ENCODE measurements around the gene CROT.

The CROT gene

DNA sequence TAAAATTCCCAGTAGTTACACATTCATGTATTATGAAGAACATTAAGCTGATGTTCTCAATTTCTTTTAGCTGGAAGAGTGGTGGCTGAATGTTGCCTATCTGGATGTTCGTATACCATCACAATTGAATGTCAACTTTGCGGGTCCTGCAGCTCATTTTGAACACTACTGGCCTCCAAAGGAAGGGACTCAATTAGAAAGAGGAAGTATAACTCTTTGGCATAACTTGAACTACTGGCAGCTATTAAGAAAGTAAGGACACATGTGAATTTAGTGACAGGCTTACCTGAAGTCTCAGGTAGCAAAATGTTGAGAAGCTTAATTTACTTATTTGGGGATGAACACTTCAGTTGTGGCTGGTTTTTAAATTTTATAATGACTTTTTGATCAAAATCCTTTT lies 15.9 kb downstream of the CROT start:
- Histone ChIP-seq H3K36me3 (peaks cover 2% of the 10 kb centered on the region), H3K9me3 (ENCODE audit: severe bottlenecking) (peaks cover 2% of the 10 kb centered on the region), H3K27me3 (ENCODE audit: insufficient read depth, low read depth, severe bottlenecking) (no peaks in the 10 kb centered on the region), H3K27ac (no peak overlapping the region), H3K4me3 (ENCODE audit: low read depth, low read length) (no peak overlapping the region)
- TF ChIP-seq, protein P1, sequence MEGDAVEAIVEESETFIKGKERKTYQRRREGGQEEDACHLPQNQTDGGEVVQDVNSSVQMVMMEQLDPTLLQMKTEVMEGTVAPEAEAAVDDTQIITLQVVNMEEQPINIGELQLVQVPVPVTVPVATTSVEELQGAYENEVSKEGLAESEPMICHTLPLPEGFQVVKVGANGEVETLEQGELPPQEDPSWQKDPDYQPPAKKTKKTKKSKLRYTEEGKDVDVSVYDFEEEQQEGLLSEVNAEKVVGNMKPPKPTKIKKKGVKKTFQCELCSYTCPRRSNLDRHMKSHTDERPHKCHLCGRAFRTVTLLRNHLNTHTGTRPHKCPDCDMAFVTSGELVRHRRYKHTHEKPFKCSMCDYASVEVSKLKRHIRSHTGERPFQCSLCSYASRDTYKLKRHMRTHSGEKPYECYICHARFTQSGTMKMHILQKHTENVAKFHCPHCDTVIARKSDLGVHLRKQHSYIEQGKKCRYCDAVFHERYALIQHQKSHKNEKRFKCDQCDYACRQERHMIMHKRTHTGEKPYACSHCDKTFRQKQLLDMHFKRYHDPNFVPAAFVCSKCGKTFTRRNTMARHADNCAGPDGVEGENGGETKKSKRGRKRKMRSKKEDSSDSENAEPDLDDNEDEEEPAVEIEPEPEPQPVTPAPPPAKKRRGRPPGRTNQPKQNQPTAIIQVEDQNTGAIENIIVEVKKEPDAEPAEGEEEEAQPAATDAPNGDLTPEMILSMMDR (IDR thresholded peaks at IDR 0.05; ENCODE audit: low read depth, low read length), result no peak
- no peak for DNase-seq

DNA sequence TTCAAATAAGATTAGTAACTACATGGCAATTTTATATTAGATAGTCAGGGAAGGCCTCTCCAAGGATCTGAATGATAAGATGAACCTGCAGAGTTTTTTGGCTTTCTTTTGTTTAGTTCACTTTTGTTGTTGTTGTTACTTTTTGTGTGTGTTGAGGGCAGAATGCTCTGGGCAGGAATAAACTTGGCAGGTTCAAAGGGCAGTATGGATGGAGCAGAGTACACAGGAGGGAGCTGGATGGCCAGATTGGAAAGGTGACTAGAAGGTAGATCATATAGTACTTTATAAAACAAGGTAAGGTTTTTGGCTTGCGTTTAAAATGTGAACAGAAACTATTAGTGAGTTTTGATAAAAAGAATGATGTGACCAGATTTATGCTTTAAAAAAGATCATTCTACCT lies 17.9 kb downstream of the CROT start:
- no peaks in the 10 kb centered on the region for H3K27me3 ChIP-seq (ENCODE audit: insufficient read depth, low read depth, severe bottlenecking)
- H3K36me3 ChIP-seq, result peaks cover 2% of the 10 kb centered on the region
- H3K27ac ChIP-seq, result no peak overlapping the region
- DNase-seq, result no peak
- TF ChIP-seq, protein P1 (IDR thresholded peaks at IDR 0.05; ENCODE audit: low read depth, low read length), result no peak
- no peak overlapping the region for H3K4me3 ChIP-seq (ENCODE audit: low read depth, low read length)
- no peaks in the 10 kb centered on the region for H3K9me3 ChIP-seq (ENCODE audit: severe bottlenecking)

DNA sequence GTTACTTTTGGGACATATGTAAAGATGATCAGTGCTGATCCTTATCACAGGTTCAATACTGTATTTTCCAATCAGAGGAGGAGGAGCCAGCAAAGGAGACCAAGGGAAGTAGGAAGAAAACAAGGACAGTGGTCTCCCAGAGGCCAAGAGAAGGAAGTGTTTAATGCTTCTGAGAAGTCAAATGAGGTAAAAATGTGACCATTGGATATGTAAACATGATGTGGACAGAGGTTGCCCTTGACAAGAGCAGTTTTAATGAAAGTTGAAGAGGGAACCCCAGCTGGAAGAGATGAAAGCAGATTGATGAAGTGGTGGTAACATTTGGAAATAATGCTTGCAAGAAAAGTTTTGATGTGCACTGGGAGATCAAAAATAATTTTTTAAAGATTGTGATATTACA lies 18.8 kb downstream of the CROT start:
- no peaks in the 10 kb centered on the region for H3K27me3 ChIP-seq (ENCODE audit: insufficient read depth, low read depth, severe bottlenecking)
- no peak overlapping the region for H3K27ac ChIP-seq
- TF ChIP-seq, protein P1 (IDR thresholded peaks at IDR 0.05; ENCODE audit: low read depth, low read length), result no peak
- H3K36me3 ChIP-seq, result peaks cover 2% of the 10 kb centered on the region
- DNase-seq, result no peak
- no peak overlapping the region for H3K4me3 ChIP-seq (ENCODE audit: low read depth, low read length)
- no peaks in the 10 kb centered on the region for H3K9me3 ChIP-seq (ENCODE audit: severe bottlenecking)

DNA sequence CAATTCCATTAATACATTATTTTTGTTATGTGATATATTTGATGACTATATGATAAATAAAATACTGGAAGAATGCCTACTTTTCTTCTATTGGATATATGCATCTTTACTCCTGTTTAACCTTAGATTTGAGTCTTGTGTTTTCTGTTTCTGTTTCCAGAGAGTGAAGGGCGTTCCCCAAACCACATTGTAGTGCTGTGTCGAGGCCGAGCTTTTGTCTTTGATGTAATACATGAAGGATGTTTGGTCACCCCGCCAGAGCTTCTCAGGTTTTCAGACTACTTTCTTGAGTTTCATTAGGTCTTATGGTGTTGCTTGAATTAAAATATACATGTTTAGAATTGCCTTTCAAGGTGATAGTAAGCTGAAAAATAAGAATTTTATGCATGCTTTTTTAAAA lies 23.8 kb downstream of the CROT start:
- H3K4me3 ChIP-seq (ENCODE audit: low read depth, low read length), result no peak overlapping the region
- H3K27me3 ChIP-seq (ENCODE audit: insufficient read depth, low read depth, severe bottlenecking), result no peaks in the 10 kb centered on the region
- TF ChIP-seq, protein P1 (IDR thresholded peaks at IDR 0.05; ENCODE audit: low read depth, low read length), result no peak
- no peak overlapping the region for H3K27ac ChIP-seq
- no peaks in the 10 kb centered on the region for H3K9me3 ChIP-seq (ENCODE audit: severe bottlenecking)
- H3K36me3 ChIP-seq, result peaks cover 4% of the 10 kb centered on the region; the same call in 1 of the 2 replicates
- no peak for DNase-seq

DNA sequence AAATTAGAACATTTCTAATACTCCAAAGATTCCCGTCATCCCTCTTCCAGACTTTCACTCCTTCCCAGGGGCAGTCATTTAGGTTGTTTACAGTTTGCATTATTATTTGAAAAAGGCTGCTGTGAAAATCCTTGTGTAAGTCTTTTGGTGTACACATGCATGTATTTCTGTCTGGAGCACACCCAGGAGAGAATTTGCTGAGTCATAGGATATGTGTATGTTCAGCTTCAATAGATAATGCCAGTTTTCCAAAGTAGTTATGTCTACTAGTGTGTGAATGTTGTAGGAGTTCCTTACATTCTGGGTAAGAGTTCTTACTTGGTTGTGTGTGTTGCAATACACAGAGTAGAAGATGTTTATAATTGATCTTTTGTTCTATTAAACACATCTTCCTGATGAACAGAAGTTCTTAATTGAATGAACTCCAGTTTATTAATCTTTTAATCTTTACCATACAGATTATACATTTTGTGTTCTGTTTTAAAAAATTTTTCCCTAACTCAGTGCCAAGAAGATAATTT lies 25.3 kb downstream of the CROT start:
- no peak overlapping the region for H3K4me3 ChIP-seq (ENCODE audit: low read depth, low read length)
- H3K9me3 ChIP-seq (ENCODE audit: severe bottlenecking), result no peaks in the 10 kb centered on the region
- TF ChIP-seq, protein P1 (IDR thresholded peaks at IDR 0.05; ENCODE audit: low read depth, low read length), result no peak
- H3K27ac ChIP-seq, result no peak overlapping the region
- no peaks in the 10 kb centered on the region for H3K27me3 ChIP-seq (ENCODE audit: insufficient read depth, low read depth, severe bottlenecking)
- H3K36me3 ChIP-seq, result peaks cover 4% of the 10 kb centered on the region; the same call in 1 of the 2 replicates
- DNase-seq, result no peak
